B cell (primary cell): Measurements from ENCODE around the gene SLC2A3. TPM values are rescaled to one million over a fixed set of nuclear protein-coding genes. Genes with fewer than 3 reads are reported as not detected.

ENCODE experiments used
- ATAC-seq: fragments of 200-7000 bp; cut with Tn5 transposase; one replicate; pipeline ENCODE4 v1.10.0; 2021; ENCODE audit warnings: low read depth, mild to moderate bottlenecking, moderate number of reproducible peaks, moderate library complexity
- CTCF ChIA-PET: fragments of 350-600 bp; sonication (Branson Sonifier 250); formaldehyde crosslinking; loops from one replicate; lab custom pipeline; 2021; ENCODE audit warnings: antibody characterized with exemption, inconsistent platforms; lab: Charles Lee
- POLR2A ChIA-PET: fragments of 350-600 bp; sonication (Branson Sonifier 250); formaldehyde crosslinking; loops from one replicate; lab custom pipeline; 2021; ENCODE audit warnings: antibody characterized with exemption; lab: Charles Lee
- DNase-seq: peaks from one replicate; pipeline ENCODE4 v3.0.0; 2013
- H2AFZ ChIP-seq: 2 replicates; pipeline ENCODE4 v1.6.1; 2012; ENCODE audit warnings: mild to moderate bottlenecking, low read depth, low read length; ENCODE audit not compliant: insufficient read depth, poor library complexity, severe bottlenecking
- H3K27ac ChIP-seq, 2 donors: 1 replicate in 1 of 2; 2 replicates in 1 of 2; pipeline ENCODE4 v1.5.1; 2012 to 2013; ENCODE audit warnings: low read length in 2 of 2, mild to moderate bottlenecking in 2 of 2, moderate library complexity in 1 of 2
- H3K27me3 ChIP-seq, 4 experiments: fragments of 200-600 bp in 1 of 4; sonication (generic) in 1 of 4; replicated peaks in 1 of 4; 1 replicate in 2 of 4; 2 replicates in 2 of 4; pipeline versions ENCODE4 v1.6.1 to v1.7.0; 2013 to 2016; ENCODE audit warnings: low read length in 3 of 4, mild to moderate bottlenecking in 2 of 4, mixed read lengths in 1 of 4, moderate library complexity in 1 of 4; ENCODE audit not compliant: insufficient read depth in 4 of 4, control insufficient read depth in 3 of 4; ENCODE audit errors: control extremely low read depth in 1 of 4
- H3K36me3 ChIP-seq, 2 experiments: replicated peaks in 1 of 2; 1 replicate in 1 of 2; 2 replicates in 1 of 2; pipeline versions ENCODE4 v1.6.1 to v1.7.1; 2013; ENCODE audit warnings: low read length in 1 of 2; ENCODE audit not compliant: insufficient read depth in 2 of 2, control insufficient read depth in 1 of 2; ENCODE audit errors: control extremely low read depth in 1 of 2, extremely low read depth in 1 of 2
- H3K4me1 ChIP-seq, 2 donors: fragments of 200-600 bp in 1 of 2; sonication (generic) in 1 of 2; 1 replicate in 1 of 2; 2 replicates in 1 of 2; pipeline versions ENCODE4 v1.5.1 to v1.6.1; 2013 to 2017; ENCODE audit warnings: low read length in 2 of 2; ENCODE audit not compliant: control insufficient read depth in 2 of 2, insufficient read depth in 2 of 2
- H3K4me2 ChIP-seq: replicated peaks from 2 replicates; pipeline ENCODE3; 2012; ENCODE audit warnings: mild to moderate bottlenecking, low read depth, low read length; ENCODE audit not compliant: poor library complexity, severe bottlenecking
- H3K4me3 ChIP-seq, 5 experiments: fragments of 200-600 bp in 1 of 5; sonication (generic) in 1 of 5; 1 replicate in 3 of 5; 2 replicates in 2 of 5; pipeline versions ENCODE4 v1.5.1 to v1.7.0; 2011 to 2016; ENCODE audit warnings: low read length in 4 of 5, mild to moderate bottlenecking in 4 of 5, low read depth in 2 of 5, control low read depth in 1 of 5, moderate library complexity in 1 of 5; ENCODE audit not compliant: insufficient read depth in 1 of 5; ENCODE audit errors: control extremely low read depth in 1 of 5, extremely low read depth in 1 of 5
- H3K79me2 ChIP-seq: fragments of 200-600 bp; sonication (generic); one replicate; pipeline ENCODE4 v1.6.0; 2016; ENCODE audit warnings: low read length; ENCODE audit not compliant: control insufficient read depth, insufficient read depth
- H3K9ac ChIP-seq: fragments of 200-600 bp; sonication (generic); 2 replicates; pipeline ENCODE4 v1.6.1; 2017; ENCODE audit warnings: mild to moderate bottlenecking, low read length, moderate library complexity
- H3K9me3 ChIP-seq, 3 donors: one replicate each; pipeline versions ENCODE4 v1.6.1 to v1.7.1; 2013; ENCODE audit warnings: low read length in 2 of 3; ENCODE audit not compliant: control insufficient read depth in 2 of 3, insufficient read depth in 1 of 3; ENCODE audit errors: control extremely low read depth in 1 of 3
- H4K20me1 ChIP-seq: 2 replicates; pipeline ENCODE4 v1.6.0; 2012; ENCODE audit warnings: mild to moderate bottlenecking, low read length; ENCODE audit not compliant: insufficient read depth, control insufficient read depth, poor library complexity, severe bottlenecking
- H3K27ac Mint-ChIP-seq: one replicate; pipeline ENCODE4 v1.8.0; 2021; ENCODE audit warnings: mixed read lengths
- H3K27me3 Mint-ChIP-seq: one replicate; pipeline ENCODE4 v1.8.0; 2021; ENCODE audit warnings: mixed read lengths
- H3K4me1 Mint-ChIP-seq: one replicate; pipeline ENCODE4 v1.8.0; 2021; ENCODE audit warnings: mixed read lengths
- H3K4me3 Mint-ChIP-seq: one replicate; pipeline ENCODE4 v1.8.0; 2021; ENCODE audit warnings: mixed read lengths
- H3K9me3 Mint-ChIP-seq: one replicate; pipeline ENCODE4 v1.8.0; 2022; ENCODE audit warnings: mixed read lengths; ENCODE audit not compliant: insufficient read depth
- EZH2 ChIP-seq: IDR thresholded peaks from 2 replicates; pipeline ENCODE4 v1.6.1; 2012; ENCODE audit warnings: borderline replicate concordance, low read depth, mild to moderate bottlenecking, moderate library complexity, low read length; ENCODE audit not compliant: insufficient read depth, poor library complexity, severe bottlenecking
- WGBS: methylation state at CpG from one replicate; pipeline ENCODE4 v1.1.5; 2013; ENCODE audit warnings: missing lambda C conversion rate; ENCODE audit not compliant: insufficient coverage; 5-methylcytosine and 5-hydroxymethylcytosine counted together
- intact Hi-C: fragments of 100-400 bp; cut with micrococcal nuclease; formaldehyde crosslinking; loops from one replicate; pipeline ENCODE4 v1.10.0; 2022
- polyA plus RNA-seq: library from polyadenylated mRNA; depleted of rRNA; stranded (reverse); fragments of >200 nt; gene quantifications from 2 replicates; pipeline ENCODE4 v1.2.3, GENCODE V29; 2012
- total RNA-seq, 2 donors: library from RNA; stranded (reverse); fragments of 120-200 nt in 1 of 2; gene quantifications; 1 replicate in 1 of 2; 2 replicates in 1 of 2; pipeline versions ENCODE4 v1.2.3 to v1.2.4, GENCODE V29; 2013 to 2022
- TF ChIP-seq, protein P1 (sequence below): fragments of 200-600 bp; IDR thresholded peaks from one replicate; pipeline ENCODE4 v1.8.0; 2022; ENCODE audit warnings: antibody characterized with exemption, mild to moderate bottlenecking

Gene SLC2A3
- total and polyA plus RNA-seq, 2 donors (not counting 1 experiment from before 2014, with no cell fraction given) = 215 to 284 TPM

- no peak overlapping the region for H3K27ac Mint-ChIP-seq
- H3K36me3 ChIP-seq = peaks cover 7 to 47% of the 10 kb centered on the region in 2 experiments
- peak overlapping the region; percentile 66 to 100 (median 81) for H3K4me3 ChIP-seq
- no peaks in the 10 kb centered on the region for H3K27me3 Mint-ChIP-seq
- H3K9me3 ChIP-seq = no peaks in the 10 kb centered on the region
- POLR2A ChIA-PET = interaction anchor here (0.9 to 2.9 kb wide), 4 partner anchors 24 to 61 kb away, joined by 4 to 28 read pairs (median 15); no protein-coding TSS in a partner anchor
- peaks cover 68% of the 10 kb centered on the region for H3K79me2 ChIP-seq
- no peak overlapping the region for H2AFZ ChIP-seq
- CTCF ChIA-PET = interaction anchor here (0.6 to 7.9 kb wide), 17 partner anchors 15 to 915 kb away, joined by 3 to 221 read pairs (median 9); partner anchors contain the start of gene FOXJ2
- no peak overlapping the region for H3K4me3 Mint-ChIP-seq
- peaks cover 23 to 41% of the 10 kb centered on the region in 2 donors for H3K4me1 ChIP-seq
- no peak for ATAC-seq
- peaks cover 4% of the 10 kb centered on the region for H3K4me1 Mint-ChIP-seq
- 69% methylated on average over 9 of the region's 14 CpGs for WGBS
- TF ChIP-seq EZH2 = no peak
- TF ChIP-seq, protein P1, sequence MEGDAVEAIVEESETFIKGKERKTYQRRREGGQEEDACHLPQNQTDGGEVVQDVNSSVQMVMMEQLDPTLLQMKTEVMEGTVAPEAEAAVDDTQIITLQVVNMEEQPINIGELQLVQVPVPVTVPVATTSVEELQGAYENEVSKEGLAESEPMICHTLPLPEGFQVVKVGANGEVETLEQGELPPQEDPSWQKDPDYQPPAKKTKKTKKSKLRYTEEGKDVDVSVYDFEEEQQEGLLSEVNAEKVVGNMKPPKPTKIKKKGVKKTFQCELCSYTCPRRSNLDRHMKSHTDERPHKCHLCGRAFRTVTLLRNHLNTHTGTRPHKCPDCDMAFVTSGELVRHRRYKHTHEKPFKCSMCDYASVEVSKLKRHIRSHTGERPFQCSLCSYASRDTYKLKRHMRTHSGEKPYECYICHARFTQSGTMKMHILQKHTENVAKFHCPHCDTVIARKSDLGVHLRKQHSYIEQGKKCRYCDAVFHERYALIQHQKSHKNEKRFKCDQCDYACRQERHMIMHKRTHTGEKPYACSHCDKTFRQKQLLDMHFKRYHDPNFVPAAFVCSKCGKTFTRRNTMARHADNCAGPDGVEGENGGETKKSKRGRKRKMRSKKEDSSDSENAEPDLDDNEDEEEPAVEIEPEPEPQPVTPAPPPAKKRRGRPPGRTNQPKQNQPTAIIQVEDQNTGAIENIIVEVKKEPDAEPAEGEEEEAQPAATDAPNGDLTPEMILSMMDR = no peak
- H3K9me3 Mint-ChIP-seq = no peaks in the 10 kb centered on the region
- peak overlapping the region; percentile 90 for H3K9ac ChIP-seq
- no peaks in the 10 kb centered on the region for H3K27me3 ChIP-seq
- DNase-seq = peak; percentile 52
- intact Hi-C loops = loop anchor here (5.0 kb wide), 1 partner anchor 308 kb away; no protein-coding TSS in a partner anchor
- H3K27ac ChIP-seq = peak overlapping the region; percentile 82 to 90
- peak overlapping the region; percentile 77 for H3K4me2 ChIP-seq
- H4K20me1 ChIP-seq = peaks cover 43% of the 10 kb centered on the region
These were observed 1.7 kb downstream of the SLC2A3 start for GRCh38 chr12:7934091-7934888.
